Endothelial cell of umbilical vein (primary cell): ENCODE measurements around the gene LAMA5. TPM values are rescaled to one million over a fixed set of nuclear protein-coding genes. Genes with fewer than 3 reads are reported as not detected.
A peak's percentile ranks its signal among the peaks of the same experiment; 100 is the strongest.

ENCODE experiments used
- BruUV-seq: library from RNA; stranded (reverse); fragments of 400-500 nt; replicated peaks from 2 replicates; lab custom pipeline; 2021; lab: Mats Ljungman, UMichigan
- CTCF ChIA-PET: fragments of 300-600, 350-600 bp; sonication (Branson Sonifier 250); formaldehyde crosslinking; loops from one replicate; lab custom pipeline; 2021; ENCODE audit warnings: antibody characterized with exemption, inconsistent platforms; lab: Charles Lee
- POLR2A ChIA-PET: fragments of 300-600, 350-600 bp; sonication (Branson Sonifier 250); formaldehyde crosslinking; loops from one replicate; lab custom pipeline; 2021; ENCODE audit warnings: antibody characterized with exemption, inconsistent platforms; lab: Charles Lee
- DNase-seq: peaks from one replicate; pipeline ENCODE4 v3.0.0-alpha.2; 2011; ENCODE audit warnings: low read depth, low spot score
- FAIRE-seq: peaks from 2 replicates; lab custom pipeline; 2011; peaks lifted over from hg19 to GRCh38; lab: Jason Lieb, UNC
- H2AFZ ChIP-seq: 2 replicates; pipeline ENCODE4 v1.6.0; 2012; ENCODE audit warnings: low read depth, low read length, control low read depth, inconsistent platforms
- H3K27ac ChIP-seq: 2 replicates; pipeline ENCODE4 v1.5.1; 2011; ENCODE audit warnings: low read depth, mild to moderate bottlenecking, control low read depth, low read length, moderate library complexity; ENCODE audit not compliant: insufficient read depth
- H3K27me3 ChIP-seq, 2 experiments: 2 replicates each; pipeline versions ENCODE4 v1.6.0 to v1.6.1; 2011; ENCODE audit warnings: low read length in 2 of 2, mixed read lengths in 1 of 2; ENCODE audit not compliant: control insufficient read depth in 2 of 2, insufficient read depth in 2 of 2
- H3K36me3 ChIP-seq, 2 experiments: 2 replicates in 1 of 2; 3 replicates in 1 of 2; pipeline ENCODE4 v1.5.1; 2011; ENCODE audit warnings: low read length in 2 of 2, mild to moderate bottlenecking in 1 of 2, moderate library complexity in 1 of 2; ENCODE audit not compliant: control insufficient read depth in 2 of 2, insufficient read depth in 2 of 2; ENCODE audit errors: extremely low read depth in 1 of 2
- H3K4me1 ChIP-seq: 3 replicates; pipeline ENCODE4 v1.5.1; 2011; ENCODE audit warnings: mild to moderate bottlenecking, low read length; ENCODE audit not compliant: control insufficient read depth, insufficient read depth; ENCODE audit errors: extremely low read depth
- H3K4me2 ChIP-seq: 2 replicates; pipeline ENCODE4 v1.6.1; 2011; ENCODE audit warnings: low read length, control low read depth, mixed read lengths; ENCODE audit not compliant: insufficient read depth
- H3K4me3 ChIP-seq, 3 experiments: fragments of 200-600 bp in 1 of 3; sonication (generic), shearing (Covaris generic) in 1 of 3; replicated peaks in 1 of 3; 2 replicates each; pipeline ENCODE4 v1.5.1; 2011 to 2016; ENCODE audit warnings: control low read depth in 3 of 3, low read length in 3 of 3, mild to moderate bottlenecking in 2 of 3, inconsistent platforms in 1 of 3, low read depth in 1 of 3, moderate library complexity in 1 of 3; ENCODE audit not compliant: insufficient read depth in 1 of 3
- H3K79me2 ChIP-seq: 2 replicates; pipeline ENCODE4 v1.6.0; 2012; ENCODE audit warnings: low read length, inconsistent platforms; ENCODE audit not compliant: control insufficient read depth, insufficient read depth
- H3K9ac ChIP-seq: replicated peaks from 2 replicates; pipeline ENCODE3; 2011; ENCODE audit warnings: low read length, control low read depth; ENCODE audit not compliant: insufficient read depth; ENCODE audit errors: extremely low read depth
- H3K9me1 ChIP-seq: replicated peaks from 3 replicates; pipeline ENCODE4 v1.6.0; 2011; ENCODE audit warnings: mild to moderate bottlenecking, low read length; ENCODE audit not compliant: control insufficient read depth, insufficient read depth; ENCODE audit errors: extremely low read depth
- H3K9me3 ChIP-seq: replicated peaks from 2 replicates; pipeline ENCODE4 v1.5.1; 2012; ENCODE audit warnings: low read length, inconsistent platforms; ENCODE audit not compliant: control insufficient read depth, insufficient read depth
- H4K20me1 ChIP-seq: replicated peaks from 2 replicates; pipeline ENCODE3; 2011; ENCODE audit warnings: mild to moderate bottlenecking, low read length; ENCODE audit not compliant: control insufficient read depth, insufficient read depth; ENCODE audit errors: extremely low read depth
- JUN ChIP-seq: IDR thresholded peaks from 2 replicates; pipeline ENCODE4 v1.6.1; 2011; ENCODE audit warnings: borderline replicate concordance, low read depth; ENCODE audit not compliant: insufficient read length, insufficient read depth
- POLR2A ChIP-seq: IDR thresholded peaks from 2 replicates; pipeline ENCODE4 v1.6.1; 2012; ENCODE audit warnings: low read depth, mild to moderate bottlenecking, control low read depth, low read length
- dilution Hi-C: fragments of 300-500 bp; cut with MboI; formaldehyde crosslinking; loops from one replicate; pipeline ENCODE4 v1.15.0; 2019; ENCODE audit warnings: low sequenced_read_pairs; ENCODE audit not compliant: extremely low pct_ligation_motif_present
- intact Hi-C: fragments of 100-400 bp; cut with micrococcal nuclease; formaldehyde crosslinking; loops from one replicate; pipeline ENCODE4 v1.10.0; 2022
- polyA plus RNA-seq, 4 experiments: library from polyadenylated mRNA; depleted of rRNA in 3 of 4; stranded (reverse) in 3 of 4; unstranded in 1 of 4; fragments of >200 nt; gene quantifications; 2 replicates each; pipeline versions ENCODE4 v1.2.1 to v1.2.3, GENCODE V29; 2011 to 2012; ENCODE audit warnings: missing spikeins in 1 of 4
- total RNA-seq: library from RNA; stranded (reverse); gene quantifications from 2 replicates; pipeline ENCODE4 v1.2.3, GENCODE V29; 2021
- TF ChIP-seq, protein P1 (sequence below), 2 donors: IDR thresholded peaks; 1 replicate in 1 of 2; 2 replicates in 1 of 2; pipeline ENCODE4 v1.5.1; 2011; ENCODE audit warnings: low read length in 2 of 2, mild to moderate bottlenecking in 2 of 2, moderate library complexity in 2 of 2, control low read depth in 1 of 2, inconsistent platforms in 1 of 2, low read depth in 1 of 2; ENCODE audit not compliant: insufficient read depth in 1 of 2; ENCODE audit errors: extremely low read depth in 1 of 2

The LAMA5 gene
- total and polyA plus RNA-seq, 2 donors (not counting 3 experiments of a cell fraction or from before 2014, with no cell fraction given) = 24.0 to 145 TPM

DNA sequence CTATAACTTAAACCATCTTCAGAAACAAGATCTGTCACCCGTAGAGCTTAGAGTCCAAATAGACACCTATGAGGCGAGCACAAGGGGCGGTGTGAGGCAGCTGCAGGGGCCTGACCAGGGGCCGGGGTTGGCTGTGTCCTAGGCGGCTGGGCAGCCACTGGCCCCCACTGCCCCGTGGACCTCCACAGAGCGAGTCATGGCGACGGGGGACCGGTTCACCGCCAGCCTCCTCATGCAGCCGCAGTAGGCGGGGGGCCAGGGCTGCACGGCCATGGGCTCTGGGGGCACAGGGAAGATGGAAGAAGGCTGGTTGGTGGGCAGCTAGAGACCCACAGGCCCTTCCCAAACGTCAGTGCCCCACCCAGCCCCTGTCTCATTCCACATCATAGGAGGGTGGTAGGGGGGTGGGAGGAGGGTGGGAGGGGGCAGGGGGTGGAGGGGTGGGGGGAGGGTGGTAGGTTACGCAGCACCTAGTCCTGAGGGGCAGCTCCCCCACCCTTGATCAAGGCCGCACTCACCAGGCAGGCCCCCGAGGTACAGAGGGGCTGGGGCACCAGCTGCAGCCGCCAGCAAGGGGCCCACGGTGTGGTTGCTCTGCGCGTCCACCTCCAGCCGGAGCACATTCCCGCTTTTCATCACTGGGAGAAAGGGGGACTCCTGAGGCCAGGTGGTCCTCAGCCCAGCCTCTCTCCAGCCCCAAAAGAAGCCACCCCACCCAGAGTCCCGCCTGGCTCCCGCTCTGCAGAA lies 57.7 kb downstream of the LAMA5 start:
- no peak overlapping the region for H2AFZ ChIP-seq
- H3K36me3 ChIP-seq = peaks cover 27 to 70% of the 10 kb centered on the region in 2 experiments
- H3K9me3 ChIP-seq = no peaks in the 10 kb centered on the region
- no peak overlapping the region for H3K4me2 ChIP-seq
- FAIRE-seq (no peak), DNase-seq (no peak)
- CTCF ChIA-PET = interaction anchor here (1.6 to 8.1 kb wide), 2 partner anchors 59 to 73 kb away, joined by 8 to 113 read pairs; no protein-coding TSS in a partner anchor
- POLR2A ChIA-PET = no interaction called here
- H3K4me3 ChIP-seq = no peak overlapping the region
- peak; percentile 19 for TF ChIP-seq POLR2A
- TF ChIP-seq, protein P1, sequence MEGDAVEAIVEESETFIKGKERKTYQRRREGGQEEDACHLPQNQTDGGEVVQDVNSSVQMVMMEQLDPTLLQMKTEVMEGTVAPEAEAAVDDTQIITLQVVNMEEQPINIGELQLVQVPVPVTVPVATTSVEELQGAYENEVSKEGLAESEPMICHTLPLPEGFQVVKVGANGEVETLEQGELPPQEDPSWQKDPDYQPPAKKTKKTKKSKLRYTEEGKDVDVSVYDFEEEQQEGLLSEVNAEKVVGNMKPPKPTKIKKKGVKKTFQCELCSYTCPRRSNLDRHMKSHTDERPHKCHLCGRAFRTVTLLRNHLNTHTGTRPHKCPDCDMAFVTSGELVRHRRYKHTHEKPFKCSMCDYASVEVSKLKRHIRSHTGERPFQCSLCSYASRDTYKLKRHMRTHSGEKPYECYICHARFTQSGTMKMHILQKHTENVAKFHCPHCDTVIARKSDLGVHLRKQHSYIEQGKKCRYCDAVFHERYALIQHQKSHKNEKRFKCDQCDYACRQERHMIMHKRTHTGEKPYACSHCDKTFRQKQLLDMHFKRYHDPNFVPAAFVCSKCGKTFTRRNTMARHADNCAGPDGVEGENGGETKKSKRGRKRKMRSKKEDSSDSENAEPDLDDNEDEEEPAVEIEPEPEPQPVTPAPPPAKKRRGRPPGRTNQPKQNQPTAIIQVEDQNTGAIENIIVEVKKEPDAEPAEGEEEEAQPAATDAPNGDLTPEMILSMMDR (IDR thresholded peaks at IDR 0.05; ENCODE audit: extremely low read depth in 1 of 2, insufficient read depth in 1 of 2, low read depth in 1 of 2, low read length in 2 of 2) = no peak
- TF ChIP-seq JUN = no peak
- no peak overlapping the region for H3K9ac ChIP-seq
- intact Hi-C loops (loop anchor here (10.0 kb wide), 1 partner anchor 485 kb away; the partner anchor contains the start of gene MRGBP), dilution Hi-C loops (no loop called here)
- H3K27me3 ChIP-seq = no peaks in the 10 kb centered on the region
- H3K79me2 ChIP-seq = peaks cover 28% of the 10 kb centered on the region
- H4K20me1 ChIP-seq = no peaks in the 10 kb centered on the region
- peaks cover 17% of the 10 kb centered on the region for H3K4me1 ChIP-seq
- H3K9me1 ChIP-seq = no peaks in the 10 kb centered on the region
- H3K27ac ChIP-seq = no peak overlapping the region
- BruUV-seq = TSS peak; percentile 26
